Bronchial epithelial cell (primary cell): Measurements from ENCODE around the gene GRHL1. TPM values are rescaled to one million over a fixed set of nuclear protein-coding genes. Genes with fewer than 3 reads are reported as not detected.

Source experiments
- DNase-seq: peaks from one replicate; pipeline ENCODE4 v3.0.0-alpha.2; 2010; ENCODE audit warnings: low read depth
- FAIRE-seq: peaks from 2 replicates; lab custom pipeline; 2011; peaks lifted over from hg19 to GRCh38; lab: Jason Lieb, UNC
- H3K27me3 ChIP-seq: 2 replicates; pipeline ENCODE4 v1.5.1; 2011; ENCODE audit warnings: low read length; ENCODE audit not compliant: control insufficient read depth, insufficient read depth
- H3K36me3 ChIP-seq: 2 replicates; pipeline ENCODE4 v1.5.1; 2011; ENCODE audit warnings: low read length; ENCODE audit not compliant: control insufficient read depth, insufficient read depth
- H3K4me3 ChIP-seq: 2 replicates; pipeline ENCODE4 v1.5.1; 2011; ENCODE audit warnings: mild to moderate bottlenecking, low read depth, low read length, control low read depth
- total RNA-seq: library from RNA; depleted of rRNA; stranded (reverse); fragments of >200 nt; gene quantifications from 2 replicates; pipeline ENCODE4 v1.2.1, GENCODE V29; 2014
- TF ChIP-seq, protein P1 (sequence below): IDR thresholded peaks from 2 replicates; pipeline ENCODE4 v1.5.1; 2011; ENCODE audit warnings: mild to moderate bottlenecking, moderate library complexity, low read length, control low read depth, inconsistent platforms; ENCODE audit not compliant: insufficient read depth, severe bottlenecking

The GRHL1 gene
- total RNA-seq, 1 donor from 2014 or later, result 25.5 TPM

- Histone ChIP-seq H3K27me3 (no peaks in the 10 kb centered on the region), H3K4me3 (no peak overlapping the region), H3K36me3 (peaks cover 22% of the 10 kb centered on the region)
- TF ChIP-seq, protein P1, sequence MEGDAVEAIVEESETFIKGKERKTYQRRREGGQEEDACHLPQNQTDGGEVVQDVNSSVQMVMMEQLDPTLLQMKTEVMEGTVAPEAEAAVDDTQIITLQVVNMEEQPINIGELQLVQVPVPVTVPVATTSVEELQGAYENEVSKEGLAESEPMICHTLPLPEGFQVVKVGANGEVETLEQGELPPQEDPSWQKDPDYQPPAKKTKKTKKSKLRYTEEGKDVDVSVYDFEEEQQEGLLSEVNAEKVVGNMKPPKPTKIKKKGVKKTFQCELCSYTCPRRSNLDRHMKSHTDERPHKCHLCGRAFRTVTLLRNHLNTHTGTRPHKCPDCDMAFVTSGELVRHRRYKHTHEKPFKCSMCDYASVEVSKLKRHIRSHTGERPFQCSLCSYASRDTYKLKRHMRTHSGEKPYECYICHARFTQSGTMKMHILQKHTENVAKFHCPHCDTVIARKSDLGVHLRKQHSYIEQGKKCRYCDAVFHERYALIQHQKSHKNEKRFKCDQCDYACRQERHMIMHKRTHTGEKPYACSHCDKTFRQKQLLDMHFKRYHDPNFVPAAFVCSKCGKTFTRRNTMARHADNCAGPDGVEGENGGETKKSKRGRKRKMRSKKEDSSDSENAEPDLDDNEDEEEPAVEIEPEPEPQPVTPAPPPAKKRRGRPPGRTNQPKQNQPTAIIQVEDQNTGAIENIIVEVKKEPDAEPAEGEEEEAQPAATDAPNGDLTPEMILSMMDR, result no peak
- no peak for FAIRE-seq
- DNase-seq, result no peak
These were observed 52.0 kb downstream of the GRHL1 start for GRCh38 chr2:10003206-10004125.

- TF ChIP-seq, protein P1, result no peak
- DNase-seq (no peak), FAIRE-seq (no peak)
- H3K36me3 ChIP-seq, result peaks cover 16% of the 10 kb centered on the region
- no peak overlapping the region for H3K4me3 ChIP-seq
- no peaks in the 10 kb centered on the region for H3K27me3 ChIP-seq
These were observed 52.9 kb downstream of the GRHL1 start for GRCh38 chr2:10004401-10004800.

- DNase-seq (no peak), FAIRE-seq (no peak)
- no peaks in the 10 kb centered on the region for H3K27me3 ChIP-seq
- TF ChIP-seq, protein P1, result no peak
- peaks cover 14% of the 10 kb centered on the region for H3K36me3 ChIP-seq
- H3K4me3 ChIP-seq, result no peak overlapping the region
These were observed 53.3 kb downstream of the GRHL1 start for GRCh38 chr2:10004836-10005235.

DNA sequence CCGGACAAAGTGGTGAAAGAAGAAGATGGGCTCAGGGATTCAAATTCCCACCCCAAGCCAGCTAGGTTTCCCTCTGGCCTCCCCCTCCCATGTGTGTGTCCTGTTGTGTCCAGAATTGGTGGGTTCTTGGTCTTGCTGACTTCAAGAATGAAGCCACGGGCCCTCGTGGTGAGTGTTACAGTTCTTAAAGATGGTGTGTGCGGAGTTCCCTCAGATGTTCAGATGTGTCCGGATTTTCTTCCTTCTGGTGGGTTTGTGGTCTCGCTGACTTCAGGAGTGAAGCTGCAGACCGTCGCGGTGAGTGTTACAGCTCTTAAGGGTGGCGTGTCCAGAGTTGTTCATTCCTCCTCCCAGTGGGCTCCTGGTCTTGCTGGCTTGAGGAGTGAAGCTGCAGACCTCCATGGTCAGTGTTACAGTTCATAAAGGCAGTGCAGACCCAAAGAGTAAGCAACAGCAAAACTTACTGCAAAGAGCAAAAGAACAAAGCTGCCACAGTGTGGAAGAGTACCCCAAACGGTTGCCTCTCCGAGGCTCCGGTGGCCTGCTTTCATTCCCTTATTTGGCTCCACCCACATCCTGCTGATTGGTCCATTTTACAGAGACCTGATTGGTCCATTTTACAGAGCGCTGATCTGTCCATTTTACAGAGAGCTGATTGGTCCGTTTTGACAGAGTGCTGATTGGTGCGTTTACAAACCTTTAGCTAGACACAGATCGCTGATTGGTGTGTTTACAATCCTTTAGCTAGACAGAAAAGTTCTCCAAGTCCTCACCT is 54.2 kb downstream of the GRHL1 start:
- DNase-seq, result no peak
- no peak for FAIRE-seq
- TF ChIP-seq, protein P1, result no peak
- Histone ChIP-seq H3K27me3 (no peaks in the 10 kb centered on the region), H3K36me3 (peaks cover 8% of the 10 kb centered on the region), H3K4me3 (no peak overlapping the region)

GRCh38 chr2:10006236-10007161 is 55.0 kb downstream of the GRHL1 start:
- no peak overlapping the region for H3K4me3 ChIP-seq
- no peak for FAIRE-seq
- no peak for DNase-seq
- peaks cover 3% of the 10 kb centered on the region for H3K36me3 ChIP-seq
- no peaks in the 10 kb centered on the region for H3K27me3 ChIP-seq
- TF ChIP-seq, protein P1, result no peak
